Ovary (tissue), 3 donors: ENCODE data around the gene ENPP6.

Experiments used
- CTCF ChIP-seq, 3 donors: fragments of 450-650 bp in 2 of 3; fragments of 200-600 bp in 1 of 3; IDR thresholded peaks; one replicate each; pipeline versions ENCODE4 v1.5.1 to v1.8.0; 2016 to 2022; ENCODE audit warnings: antibody characterized with exemption in 3 of 3, mild to moderate bottlenecking in 1 of 3
- EP300 ChIP-seq: sonication (generic); formaldehyde crosslinking; IDR thresholded peaks from one replicate; pipeline ENCODE4 v1.6.1; 2017; ENCODE audit warnings: antibody characterized with exemption
- POLR2A ChIP-seq: fragments of 450-650 bp; IDR thresholded peaks from one replicate; pipeline ENCODE4 v1.6.1; 2017; ENCODE audit warnings: antibody characterized with exemption, mild to moderate bottlenecking, moderate library complexity
- donor health status: DM: no; HTN: no; CAD: no.

DNA sequence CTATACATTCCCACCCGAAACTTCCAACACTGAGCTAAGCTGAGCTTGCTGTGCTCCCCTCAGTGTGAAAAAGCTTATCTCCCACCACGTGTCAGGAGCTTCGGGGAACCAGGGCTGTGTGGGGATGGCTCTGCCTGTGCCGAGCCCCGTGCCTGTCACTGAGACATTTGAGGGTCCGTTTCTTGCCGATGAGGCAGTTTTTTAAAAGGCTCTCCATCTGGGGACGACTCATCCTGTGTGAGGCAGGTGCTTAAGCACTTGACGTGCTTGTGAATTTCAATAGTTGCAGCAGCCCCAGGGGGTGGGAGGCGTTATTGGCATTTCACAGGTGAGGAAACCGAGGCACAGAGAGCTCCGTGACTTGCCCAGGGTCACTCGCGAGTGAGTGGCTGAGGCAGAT is 160.8 kb downstream of the ENPP6 start:
- TF ChIP-seq EP300 (no peak), CTCF (IDR thresholded peaks at IDR 0.05) (no peak), POLR2A (no peak)
